Myocyte (in vitro differentiated cells): ENCODE results near the gene PROSER3. TPM values are rescaled to one million over a fixed set of nuclear protein-coding genes. Genes with fewer than 3 reads are reported as not detected.
"Not testable (repeated sequence)": the region's sequence is repeated elsewhere in the genome, so short reads cannot be mapped to it uniquely, and the experiment has no call there.

Experiments
- DNase-seq: peaks from one replicate; pipeline ENCODE4 v3.0.0-alpha.2; 2012; ENCODE audit warnings: low read depth
- total RNA-seq: library from RNA; depleted of rRNA; stranded (reverse); fragments of >200 nt; gene quantifications from 2 replicates; pipeline ENCODE4 v1.2.3, GENCODE V29; 2014

Gene PROSER3
- total RNA-seq, 1 donor from 2014 or later, result 3.2 TPM

- no peak for DNase-seq
These were observed 4.2 kb upstream of the PROSER3 start for GRCh38 chr19:35753634-35754369.

- DNase-seq, result no peak
These were observed 3.4 kb upstream of the PROSER3 start for GRCh38 chr19:35754370-35755130.

GRCh38 chr19:35755131-35755549, 2.8 kb upstream of the PROSER3 start:
- DNase-seq, result no peak

DNA sequence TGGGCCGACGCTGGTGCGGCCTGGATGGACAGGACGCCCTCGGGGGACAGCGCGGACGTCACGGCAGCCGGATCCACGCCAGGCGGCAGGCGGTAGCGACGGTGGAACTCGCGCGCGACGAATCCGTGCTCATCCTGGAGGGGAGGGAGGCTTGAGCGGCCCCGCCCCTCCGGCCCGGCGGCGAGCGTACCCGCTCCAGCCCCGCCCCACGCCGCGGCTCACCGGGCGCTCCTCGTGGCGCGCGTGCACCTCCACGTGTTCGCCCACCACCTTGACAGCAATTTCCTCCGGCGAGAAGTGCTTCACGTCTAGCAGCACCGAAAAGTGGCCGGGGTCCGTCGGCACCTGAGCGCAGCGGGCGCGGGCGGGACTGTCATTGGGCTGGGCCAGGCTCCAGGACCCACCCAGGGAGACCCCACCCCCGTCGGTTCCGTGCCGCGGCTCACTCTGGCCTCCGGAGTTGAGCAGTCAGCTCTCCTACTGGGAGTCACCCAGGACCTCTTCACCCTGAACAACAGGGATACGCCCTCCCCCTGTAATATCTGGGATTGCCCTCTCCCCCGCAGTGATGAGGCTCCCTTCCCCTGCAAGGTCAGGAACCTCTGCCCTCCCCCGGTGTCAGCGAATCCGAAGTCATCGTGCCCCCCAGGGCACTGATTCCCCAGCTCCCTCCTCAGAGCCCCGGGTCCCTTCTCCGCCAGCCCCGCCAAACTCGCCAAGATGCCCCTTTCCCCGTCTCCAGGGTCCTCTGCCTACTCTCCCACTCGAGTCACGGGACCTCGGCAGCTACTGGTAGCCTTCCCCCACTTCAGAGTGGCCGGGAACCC, 2.2 kb upstream of the PROSER3 start:
- no peak for DNase-seq

DNA sequence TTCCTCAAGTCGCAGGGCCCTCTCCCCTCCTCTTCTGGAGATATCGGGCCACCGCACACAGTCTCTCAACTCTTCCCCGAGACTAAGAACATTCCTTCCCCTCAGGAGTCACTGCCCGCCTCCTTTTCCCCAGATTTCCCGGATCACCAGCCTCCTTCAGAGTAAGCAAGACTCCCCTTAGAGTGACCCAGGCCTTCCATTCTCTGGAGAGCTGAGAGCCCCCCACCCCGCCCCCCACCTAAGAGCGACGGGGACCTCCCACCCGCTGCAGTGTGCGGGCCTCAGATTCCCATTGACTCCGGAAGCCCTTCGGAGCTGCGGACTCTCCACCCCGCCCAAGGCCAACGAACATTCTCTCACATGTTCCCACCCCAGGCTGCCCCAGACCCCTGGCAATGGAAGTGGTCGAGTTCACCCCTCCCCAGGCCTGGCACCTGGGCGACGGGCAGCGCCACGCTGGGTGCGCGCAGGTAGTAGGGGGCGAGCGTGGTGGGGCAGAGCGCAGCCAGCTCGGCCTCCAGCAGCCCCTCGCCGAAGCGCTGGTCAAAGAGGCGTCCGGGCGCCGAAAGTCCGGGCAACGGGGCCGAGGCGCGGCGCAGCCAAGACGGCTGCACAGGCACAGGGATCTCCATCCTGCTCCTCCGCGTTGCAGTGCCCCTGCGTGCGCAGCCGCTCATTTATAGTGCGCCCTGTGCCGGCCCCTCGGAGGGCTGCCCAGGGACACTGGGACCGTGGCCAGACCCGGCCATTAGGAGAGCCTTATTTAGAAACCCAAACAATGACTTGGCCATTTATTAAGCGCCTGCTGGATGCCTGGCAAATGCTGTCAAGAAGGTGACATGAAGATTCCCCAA, 1.4 kb upstream of the PROSER3 start, which contains the start of gene HSPB6:
Gene HSPB6, minus strand, starts transcription at position 653 of the 854 bp plus-strand sequence. Its CDS starts 21 bp downstream, at position 632.
- no peak for DNase-seq

GRCh38 chr19:35757231-35757748, 686 bp upstream of the PROSER3 start:
- DNase-seq, result peak; percentile 91

GRCh38 chr19:35759697-35760096, 1.7 kb downstream of the PROSER3 start:
- no peak for DNase-seq

- no peak for DNase-seq
These were observed 2.9 kb downstream of the PROSER3 start for GRCh38 chr19:35760711-35761349.

- no peak for DNase-seq
These were observed 6.7 kb downstream of the PROSER3 start for GRCh38 chr19:35764432-35765315.

GRCh38 chr19:35766571-35767104, 8.7 kb downstream of the PROSER3 start:
- DNase-seq, result no peak

DNA sequence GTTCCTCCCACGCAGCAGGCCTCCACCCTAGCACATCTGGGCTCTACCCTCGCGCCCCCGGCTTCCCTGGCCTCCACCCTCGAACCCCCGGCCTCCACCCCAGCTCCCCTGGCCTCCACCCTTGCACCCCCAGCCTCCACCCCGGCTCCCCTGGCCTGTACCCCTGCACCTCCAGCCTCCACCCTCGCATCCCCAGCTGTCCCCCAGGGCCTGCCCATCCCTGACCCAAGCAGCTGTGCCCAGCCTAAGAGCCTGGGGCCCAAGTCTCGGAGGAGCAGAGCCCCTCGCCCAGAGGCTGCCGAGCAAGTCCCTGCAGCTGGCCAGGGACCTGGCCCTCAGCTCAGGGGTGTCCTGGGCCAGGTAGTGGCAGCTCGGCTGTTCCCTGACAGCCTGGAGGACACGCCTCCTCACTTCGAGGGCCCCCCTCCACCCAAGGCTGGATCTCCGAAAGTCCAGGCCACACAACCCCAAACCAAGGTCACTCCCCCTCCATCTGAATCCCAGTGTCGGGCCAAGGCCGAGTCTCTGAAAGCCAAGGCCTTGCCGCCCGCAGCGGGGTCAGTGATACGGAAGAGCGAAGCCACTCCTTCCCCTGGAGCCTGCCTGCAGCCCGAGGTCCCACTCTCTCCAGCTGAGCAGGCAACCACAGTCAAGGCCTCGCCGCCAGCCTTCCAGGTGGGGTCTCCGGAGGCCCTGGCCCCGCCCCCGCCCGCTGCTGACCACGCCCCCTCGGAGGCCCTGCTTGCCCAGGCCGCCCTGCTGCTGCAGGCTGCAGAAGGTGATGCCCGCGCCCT, 9.5 kb downstream of the PROSER3 start:
- no peak for DNase-seq

- DNase-seq, result no peak
These were observed 10.1 kb downstream of the PROSER3 start for GRCh38 chr19:35768082-35768421.

DNA sequence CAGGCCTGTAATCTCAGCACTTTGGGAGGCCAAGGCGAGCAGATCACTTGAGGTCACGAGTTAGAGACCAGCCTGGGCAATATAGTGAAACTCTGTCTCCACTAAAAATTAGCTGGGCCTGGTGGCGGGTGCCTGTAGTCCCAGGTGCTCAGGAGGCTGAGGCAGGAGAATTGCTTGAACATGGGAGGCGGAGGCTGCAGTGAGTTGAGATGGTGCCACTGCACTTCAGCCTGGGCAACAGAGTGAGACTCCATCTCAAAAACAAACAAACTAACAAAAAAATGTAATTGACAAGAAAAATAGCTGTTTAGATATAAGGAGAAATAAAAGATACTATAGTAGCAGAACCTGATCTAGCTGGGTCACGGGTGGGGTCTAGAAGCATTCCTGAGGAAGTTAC, 14.4 kb downstream of the PROSER3 start:
- DNase-seq, result not testable (repeated sequence)

GRCh38 chr19:35773020-35773806, 15.2 kb downstream of the PROSER3 start:
- no peak for DNase-seq

- no peak for DNase-seq
These were observed 16.5 kb downstream of the PROSER3 start for GRCh38 chr19:35774274-35775045.

DNA sequence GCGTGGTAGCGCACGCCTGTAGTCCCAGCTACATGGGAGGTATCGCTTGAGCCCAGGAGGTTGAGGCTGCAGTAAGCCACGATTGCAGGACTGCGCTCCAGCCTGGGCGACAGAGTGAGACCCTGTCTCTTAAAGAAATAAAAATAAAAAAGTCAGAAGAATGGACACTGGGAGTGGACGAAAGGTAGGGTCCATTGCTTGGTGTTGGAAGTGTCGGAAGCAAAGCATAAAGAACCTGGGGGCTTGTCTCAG, 17.0 kb downstream of the PROSER3 start:
- no peak for DNase-seq
